RWPE2 (cell line): ENCODE measurements around the gene GDPGP1.

Experiments
- ATAC-seq: fragments of 200-7000 bp; cut with Tn5 transposase; 3 replicates; pipeline ENCODE4 v1.9.1; 2021; ENCODE audit warnings: low read depth
- DNase-seq: peaks from one replicate; pipeline ENCODE4 v3.0.0-alpha.2; 2020; ENCODE audit warnings: low spot score
- H3K27ac ChIP-seq: fragments of 450-650 bp; 2 replicates; pipeline ENCODE4 v1.5.1; 2017; ENCODE audit warnings: mild to moderate bottlenecking; ENCODE audit not compliant: poor library complexity, severe bottlenecking
- H3K27me3 ChIP-seq: fragments of 250-450 bp; sonication (Bioruptor Pico); 2 replicates; pipeline ENCODE4 v1.5.1; 2021; ENCODE audit warnings: mild to moderate bottlenecking, moderate library complexity; ENCODE audit not compliant: insufficient read depth, poor library complexity, severe bottlenecking
- H3K36me3 ChIP-seq: fragments of 250-450 bp; sonication (Bioruptor Pico); 2 replicates; pipeline ENCODE4 v1.5.1; 2020; ENCODE audit warnings: low read depth, mild to moderate bottlenecking, moderate library complexity
- H3K4me1 ChIP-seq: fragments of 250-450 bp; sonication (Bioruptor Pico); 2 replicates; pipeline ENCODE4 v1.5.1; 2021; ENCODE audit warnings: mild to moderate bottlenecking, moderate library complexity; ENCODE audit not compliant: insufficient read depth, poor library complexity, severe bottlenecking
- H3K4me3 ChIP-seq: fragments of 250-450 bp; sonication (Bioruptor Pico); 2 replicates; pipeline ENCODE4 v1.5.1; 2021; ENCODE audit warnings: mild to moderate bottlenecking, moderate library complexity; ENCODE audit not compliant: severe bottlenecking
- H3K9me3 ChIP-seq: fragments of 250-450 bp; sonication (Bioruptor Pico); 2 replicates; pipeline ENCODE4 v1.5.1; 2021; ENCODE audit warnings: mild to moderate bottlenecking, moderate library complexity; ENCODE audit not compliant: severe bottlenecking
- CTCF ChIP-seq: fragments of 450-650 bp; IDR thresholded peaks from one replicate; pipeline ENCODE4 v1.5.1; 2017; ENCODE audit warnings: mild to moderate bottlenecking, moderate library complexity; ENCODE audit not compliant: poor library complexity, severe bottlenecking

GDPGP1 gene

GRCh38 chr15:90213122-90213817 is 20.7 kb upstream of the GDPGP1 start:
- Histone ChIP-seq H3K4me3 (no peak overlapping the region), H3K27me3 (no peaks in the 10 kb centered on the region), H3K4me1 (peaks cover 54% of the 10 kb centered on the region), H3K9me3 (no peaks in the 10 kb centered on the region), H3K27ac (peak overlapping the region; percentile 98), H3K36me3 (peaks cover 91% of the 10 kb centered on the region)
- 0 out of 3 replicates have a peak, but pooled peaks have one; percentile 0 for ATAC-seq
- TF ChIP-seq CTCF, result no peak
- DNase-seq, result no peak

GRCh38 chr15:90213818-90214204 is 20.2 kb upstream of the GDPGP1 start:
- peak overlapping the region; percentile 98 for H3K27ac ChIP-seq
- ATAC-seq, result no peak

GRCh38 chr15:90214553-90215196 is 19.3 kb upstream of the GDPGP1 start:
- ATAC-seq (no peak), DNase-seq (no peak)
- TF ChIP-seq CTCF, result peak; percentile 63
- Histone ChIP-seq H3K36me3 (peaks cover 91% of the 10 kb centered on the region), H3K4me1 (peaks cover 44% of the 10 kb centered on the region), H3K9me3 (no peaks in the 10 kb centered on the region), H3K27me3 (no peaks in the 10 kb centered on the region), H3K4me3 (no peak overlapping the region), H3K27ac (peak overlapping the region; percentile 98)

More at GRCh38 chr15:90213818-90214204, 20.2 kb upstream of the GDPGP1 start:
- peaks cover 52% of the 10 kb centered on the region for H3K4me1 ChIP-seq
- DNase-seq, result no peak
- H3K27me3 ChIP-seq, result no peaks in the 10 kb centered on the region
- H3K9me3 ChIP-seq, result no peaks in the 10 kb centered on the region
- H3K36me3 ChIP-seq, result peaks cover 91% of the 10 kb centered on the region
- TF ChIP-seq CTCF, result no peak
- H3K4me3 ChIP-seq, result no peak overlapping the region

GRCh38 chr15:90217671-90218394 is 16.2 kb upstream of the GDPGP1 start:
- no peak for TF ChIP-seq CTCF
- DNase-seq (no peak), ATAC-seq (no peak)
- Histone ChIP-seq H3K4me3 (no peak overlapping the region), H3K27ac (peak overlapping the region; percentile 6), H3K9me3 (no peaks in the 10 kb centered on the region), H3K36me3 (peaks cover 100% of the 10 kb centered on the region), H3K4me1 (peaks cover 12% of the 10 kb centered on the region), H3K27me3 (no peaks in the 10 kb centered on the region)
